BJ (cell line): ENCODE results near the gene AMOT. TPM values are rescaled to one million over a fixed set of nuclear protein-coding genes. Genes with fewer than 3 reads are reported as not detected.

Experiments used
- CTCF ChIA-PET: fragments of 350-600 bp; formaldehyde crosslinking; extraction: SDS; loops from one replicate; lab custom pipeline; 2021; ENCODE audit warnings: antibody characterized with exemption, inconsistent platforms; lab: Yijun Ruan, JAX
- POLR2A ChIA-PET: fragments of 300-600 bp; sonication (Branson Sonifier 250); formaldehyde crosslinking; extraction: SDS; loops from one replicate; lab custom pipeline; 2021; ENCODE audit warnings: antibody characterized with exemption; lab: Charles Lee
- DNase-seq: peaks from one replicate; pipeline ENCODE4 v3.0.0-alpha.2; 2011; ENCODE audit warnings: low read depth
- H3K27me3 ChIP-seq: 2 replicates; pipeline ENCODE4 v1.6.0; 2011; ENCODE audit warnings: low read length; ENCODE audit not compliant: control insufficient read depth, insufficient read depth
- H3K36me3 ChIP-seq: 2 replicates; pipeline ENCODE4 v1.5.1; 2011; ENCODE audit warnings: low read length; ENCODE audit not compliant: control insufficient read depth, insufficient read depth
- H3K4me3 ChIP-seq: 2 replicates; pipeline ENCODE4 v1.5.1; 2011; ENCODE audit warnings: low read depth, mild to moderate bottlenecking, control low read depth, low read length
- polyA plus RNA-seq: library from polyadenylated mRNA; depleted of rRNA; stranded (reverse); fragments of >200 nt; gene quantifications from 2 replicates; pipeline ENCODE4 v1.2.3, GENCODE V29; 2011
- TF ChIP-seq, protein P1 (sequence below): IDR thresholded peaks from 2 replicates; pipeline ENCODE4 v1.5.1; 2011; ENCODE audit warnings: low read depth, mild to moderate bottlenecking, control low read depth, inconsistent platforms, low read length, moderate library complexity; ENCODE audit not compliant: insufficient read depth

AMOT gene
- polyA plus RNA-seq, 1 experiment = 1.7 TPM

GRCh38 chrX:112851161-112851779, 10.6 kb upstream of the AMOT start:
- CTCF ChIA-PET = interaction anchor here (1.1 to 1.4 kb wide), 2 partner anchors 9 to 10 kb away, joined by 3 read pairs; no protein-coding TSS in a partner anchor

GRCh38 chrX:112849016-112849415, 8.4 kb upstream of the AMOT start:
- Histone ChIP-seq H3K27me3 (no peaks in the 10 kb centered on the region), H3K4me3 (no peak overlapping the region), H3K36me3 (no peaks in the 10 kb centered on the region)
- ChIA-PET CTCF (no interaction called here), POLR2A (no interaction called here)
- TF ChIP-seq, protein P1, sequence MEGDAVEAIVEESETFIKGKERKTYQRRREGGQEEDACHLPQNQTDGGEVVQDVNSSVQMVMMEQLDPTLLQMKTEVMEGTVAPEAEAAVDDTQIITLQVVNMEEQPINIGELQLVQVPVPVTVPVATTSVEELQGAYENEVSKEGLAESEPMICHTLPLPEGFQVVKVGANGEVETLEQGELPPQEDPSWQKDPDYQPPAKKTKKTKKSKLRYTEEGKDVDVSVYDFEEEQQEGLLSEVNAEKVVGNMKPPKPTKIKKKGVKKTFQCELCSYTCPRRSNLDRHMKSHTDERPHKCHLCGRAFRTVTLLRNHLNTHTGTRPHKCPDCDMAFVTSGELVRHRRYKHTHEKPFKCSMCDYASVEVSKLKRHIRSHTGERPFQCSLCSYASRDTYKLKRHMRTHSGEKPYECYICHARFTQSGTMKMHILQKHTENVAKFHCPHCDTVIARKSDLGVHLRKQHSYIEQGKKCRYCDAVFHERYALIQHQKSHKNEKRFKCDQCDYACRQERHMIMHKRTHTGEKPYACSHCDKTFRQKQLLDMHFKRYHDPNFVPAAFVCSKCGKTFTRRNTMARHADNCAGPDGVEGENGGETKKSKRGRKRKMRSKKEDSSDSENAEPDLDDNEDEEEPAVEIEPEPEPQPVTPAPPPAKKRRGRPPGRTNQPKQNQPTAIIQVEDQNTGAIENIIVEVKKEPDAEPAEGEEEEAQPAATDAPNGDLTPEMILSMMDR = no peak
- DNase-seq = no peak

More at GRCh38 chrX:112851161-112851779, 10.6 kb upstream of the AMOT start:
- POLR2A ChIA-PET = interaction anchor here (0.7 kb wide), 1 partner anchor 10 kb away, joined by 3 read pairs; no protein-coding TSS in a partner anchor
- Histone ChIP-seq H3K36me3 (no peaks in the 10 kb centered on the region), H3K4me3 (no peak overlapping the region), H3K27me3 (no peaks in the 10 kb centered on the region)
- TF ChIP-seq, protein P1 = no peak
- no peak for DNase-seq

DNA sequence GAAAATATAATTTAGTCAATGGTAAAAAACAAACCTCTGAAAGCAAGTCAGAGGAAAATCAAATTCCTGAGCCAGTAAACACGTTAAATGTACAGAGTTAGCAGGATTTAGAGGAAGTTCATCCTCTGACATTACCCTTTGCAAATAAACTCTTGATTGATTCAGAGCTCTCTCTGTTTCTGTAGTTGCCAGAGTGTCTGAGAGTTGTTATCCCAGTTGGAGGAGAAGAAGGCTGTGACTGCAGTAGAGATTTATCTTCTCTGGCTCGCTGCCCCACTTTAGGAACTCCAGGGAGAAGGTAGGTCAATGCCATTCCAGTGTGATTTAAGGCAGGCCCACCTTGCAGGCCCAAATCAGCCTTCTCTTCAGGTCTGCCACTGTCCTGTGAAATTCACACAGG, 6.2 kb upstream of the AMOT start:
- DNase-seq = no peak
- ChIA-PET POLR2A (no interaction called here), CTCF (no interaction called here)
- Histone ChIP-seq H3K27me3 (no peaks in the 10 kb centered on the region), H3K36me3 (no peaks in the 10 kb centered on the region), H3K4me3 (no peak overlapping the region)
- TF ChIP-seq, protein P1 = no peak

DNA sequence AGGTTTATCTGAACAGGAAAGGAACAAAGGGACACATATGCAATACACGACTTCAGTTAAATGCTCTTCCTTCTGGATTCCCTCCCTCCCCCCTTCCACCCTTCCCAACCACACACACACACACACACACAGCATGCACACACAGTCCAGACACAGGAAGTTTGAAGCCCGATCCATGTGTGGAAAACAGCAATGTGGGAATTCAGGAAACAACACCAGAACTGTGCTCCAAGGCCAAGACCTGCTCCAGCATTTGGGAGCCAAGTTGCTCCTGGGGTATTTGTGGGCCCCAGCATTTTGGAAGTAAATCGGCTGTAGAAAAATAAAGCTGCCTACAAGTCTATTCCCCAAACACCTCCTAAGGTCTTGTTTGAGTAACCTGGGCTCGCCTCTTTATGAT, 5.6 kb upstream of the AMOT start:
- H3K27me3 ChIP-seq = no peaks in the 10 kb centered on the region
- TF ChIP-seq, protein P1 = no peak

DNA sequence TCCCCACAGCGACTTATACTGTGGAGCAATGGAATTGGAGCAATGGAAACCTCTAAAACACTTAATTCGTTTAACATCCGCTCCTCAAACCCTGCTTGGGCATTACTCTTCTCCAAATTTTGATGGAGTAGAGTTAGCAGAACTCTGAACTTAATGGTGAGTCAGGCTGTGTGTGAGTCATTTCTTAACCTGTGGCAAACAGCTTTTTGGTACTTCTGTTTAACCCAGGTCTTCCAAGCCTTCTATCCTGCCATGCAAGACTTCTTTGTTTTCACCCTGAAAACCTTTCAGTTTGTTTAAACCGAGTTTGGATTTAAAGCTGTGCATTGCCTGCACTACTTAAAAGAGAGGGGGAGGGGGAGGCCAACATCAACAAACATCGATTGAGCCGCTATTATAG, 3.6 kb upstream of the AMOT start:
- H3K27me3 ChIP-seq = no peaks in the 10 kb centered on the region
- ChIA-PET CTCF (interaction anchor here (0.7 kb wide), 1 partner anchor 168 kb away, joined by 4 read pairs; no protein-coding TSS in a partner anchor), POLR2A (no interaction called here)
- H3K36me3 ChIP-seq = no peaks in the 10 kb centered on the region
- no peak overlapping the region for H3K4me3 ChIP-seq
- no peak for DNase-seq
- TF ChIP-seq, protein P1 = no peak

More for the DNA sequence above, 5.6 kb upstream of the AMOT start:
- CTCF ChIA-PET = no interaction called here
- Histone ChIP-seq H3K36me3 (no peaks in the 10 kb centered on the region), H3K4me3 (no peak overlapping the region)
- POLR2A ChIA-PET = no interaction called here
- no peak for DNase-seq
